NCI-H748 (cell line): ENCODE measurements around the gene FBXO27.
"Not testable (repeated sequence)": the region's sequence is repeated elsewhere in the genome, so short reads cannot be mapped to it uniquely, and the experiment has no call there.

Experiments used
- DNase-seq: peaks from one replicate; lab custom pipeline; 2025; ENCODE audit not compliant: unreplicated experiment; lab: John Stamatoyannopoulos, UW

Gene FBXO27

GRCh38 chr19:38989066-38989605, 43.2 kb downstream of the FBXO27 start:
- peak; percentile 54 for DNase-seq

DNA sequence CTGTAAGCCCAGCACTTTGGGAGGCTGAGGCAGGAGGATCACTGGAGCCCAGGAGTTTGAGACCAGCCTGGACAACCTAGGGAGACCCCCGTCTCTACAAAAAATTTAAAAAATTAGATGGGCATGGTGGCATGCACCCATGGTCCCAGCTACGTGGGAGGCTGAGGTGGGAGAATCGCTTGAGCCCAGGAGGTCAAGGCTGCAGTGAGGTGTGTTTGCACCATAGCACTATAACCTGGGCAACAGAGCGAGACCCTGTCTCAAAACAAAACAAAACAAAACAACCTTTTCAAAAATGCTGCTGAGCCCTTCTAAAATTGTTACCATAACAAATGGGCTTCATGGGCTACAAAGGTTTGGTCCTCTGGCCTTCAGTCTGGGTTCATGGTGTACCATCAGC, 43.7 kb downstream of the FBXO27 start:
- DNase-seq = not testable (repeated sequence)

- DNase-seq = not testable (repeated sequence)
These were observed 44.6 kb downstream of the FBXO27 start for GRCh38 chr19:38987745-38988144.

GRCh38 chr19:38985262-38985661, 47.1 kb downstream of the FBXO27 start:
- DNase-seq = no peak

- DNase-seq = no peak
These were observed 51.6 kb downstream of the FBXO27 start for GRCh38 chr19:38980583-38981374.

DNA sequence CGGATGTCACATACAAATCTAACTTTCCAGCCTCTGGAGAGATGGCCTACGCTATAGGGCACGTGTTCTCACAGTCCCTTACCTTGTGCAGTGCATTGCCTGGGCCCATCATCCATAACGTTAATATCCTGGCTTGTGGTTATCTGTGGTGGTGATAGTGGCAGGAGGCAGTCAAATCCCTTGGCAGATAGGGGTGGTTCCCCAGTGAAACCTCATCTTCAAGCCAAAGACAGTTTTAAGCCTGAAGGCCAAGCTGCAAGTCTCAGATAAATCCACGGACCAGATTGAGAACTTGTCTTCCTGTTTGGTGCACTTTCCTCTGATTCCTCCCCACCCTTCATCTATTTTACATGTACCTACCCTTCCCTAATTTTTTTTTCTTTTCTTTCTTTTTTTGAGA, 52.5 kb downstream of the FBXO27 start:
- DNase-seq = no peak

DNA sequence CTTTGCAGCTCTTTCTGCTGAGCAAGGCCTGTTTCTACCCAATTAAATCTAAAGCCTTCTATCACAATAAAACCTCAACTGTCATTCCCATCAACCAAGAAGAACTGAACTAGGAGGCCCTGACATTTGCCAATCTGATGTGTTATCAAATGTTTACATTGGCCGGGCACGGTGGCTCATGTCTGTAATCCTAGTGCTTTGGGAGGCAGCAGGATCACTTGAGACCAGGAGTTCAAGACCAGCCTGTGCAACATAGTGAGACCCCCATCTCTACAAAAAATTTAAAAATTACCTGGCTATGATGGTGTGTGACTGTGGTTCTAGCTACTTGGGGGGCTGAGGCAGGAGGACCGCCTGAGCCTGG, 54.0 kb downstream of the FBXO27 start:
- DNase-seq = no peak

GRCh38 chr19:38977445-38978325, 54.7 kb downstream of the FBXO27 start:
- no peak for DNase-seq

DNA sequence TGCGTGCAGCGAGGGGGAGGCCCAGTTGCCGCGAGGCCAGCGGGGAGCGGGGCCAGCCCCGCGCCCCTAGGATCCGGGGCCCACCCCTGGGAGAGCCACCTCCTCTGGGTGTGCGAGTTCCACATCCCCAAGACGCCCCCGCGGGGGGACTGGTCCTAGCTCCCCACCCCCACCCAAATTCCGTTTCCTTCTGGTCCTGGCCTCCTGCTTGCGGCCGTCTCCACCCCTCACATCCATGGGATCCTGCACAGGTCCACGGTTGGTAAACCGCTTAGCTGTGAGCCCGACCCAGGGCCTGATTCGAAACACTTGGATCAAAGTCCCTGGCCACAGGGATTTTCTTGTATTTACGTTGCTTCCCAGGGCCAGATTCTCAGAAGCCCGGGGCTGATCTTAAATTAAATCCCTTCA, 56.5 kb downstream of the FBXO27 start:
- peak; percentile 31 for DNase-seq

GRCh38 chr19:38975214-38975860, 57.0 kb downstream of the FBXO27 start, which contains the start of gene FBXO17:
Gene FBXO17 (minus strand): TSS chr19:38975742. CDS start chr19:38950319, 25,423 bp downstream.
- no peak for DNase-seq

GRCh38 chr19:38974624-38975213, 57.6 kb downstream of the FBXO27 start:
- DNase-seq = no peak
